Panc1 (cell line): ENCODE data around the gene TBX1. TPM values are rescaled to one million over a fixed set of nuclear protein-coding genes. Genes with fewer than 3 reads are reported as not detected.

Experiments used
- ATAC-seq: fragments of 200-7000 bp; cut with Tn5 transposase; 2 replicates; pipeline ENCODE4 v1.9.1; 2020; ENCODE audit warnings: mild to moderate bottlenecking, moderate library complexity
- BruUV-seq: library from RNA; stranded (reverse); fragments of 400-500 nt; replicated peaks from 2 replicates; lab custom pipeline; 2021; lab: Mats Ljungman, UMichigan
- CTCF ChIA-PET: fragments of 300-600 bp; sonication (Branson Sonifier 250); formaldehyde crosslinking; loops from one replicate; lab custom pipeline; 2022; ENCODE audit warnings: antibody characterized with exemption; lab: Charles Lee
- POLR2A ChIA-PET: fragments of 300-600 bp; sonication (Branson Sonifier 250); formaldehyde crosslinking; loops from one replicate; lab custom pipeline; 2022; ENCODE audit warnings: antibody characterized with exemption; lab: Charles Lee
- DNase-seq: peaks from one replicate; pipeline ENCODE4 v3.0.0-alpha.2; 2010; ENCODE audit warnings: low read depth, low spot score
- H3K27ac ChIP-seq: 2 replicates; pipeline ENCODE4 v1.5.1; 2011; ENCODE audit warnings: mild to moderate bottlenecking, low read length, inconsistent platforms
- H3K27me3 ChIP-seq: fragments of 200-500 bp; sonication (Bioruptor generic); 2 replicates; pipeline ENCODE4 v1.6.0; 2014; ENCODE audit warnings: low read length, inconsistent platforms; ENCODE audit not compliant: control insufficient read depth, insufficient read depth
- H3K36me3 ChIP-seq: fragments of 200-500 bp; sonication (Bioruptor generic); 2 replicates; pipeline ENCODE4 v1.5.1; 2014; ENCODE audit warnings: inconsistent platforms, mild to moderate bottlenecking, low read length, moderate library complexity; ENCODE audit not compliant: control insufficient read depth, insufficient read depth
- H3K4me1 ChIP-seq: 2 replicates; pipeline ENCODE4 v1.5.1; 2011; ENCODE audit warnings: inconsistent platforms, mild to moderate bottlenecking, low read length, moderate library complexity; ENCODE audit not compliant: control insufficient read depth, insufficient read depth
- H3K4me3 ChIP-seq, 2 experiments: 2 replicates each; pipeline ENCODE4 v1.5.1; 2011 to 2012; ENCODE audit warnings: low read depth in 2 of 2, low read length in 2 of 2, mild to moderate bottlenecking in 2 of 2, inconsistent platforms in 1 of 2, moderate library complexity in 1 of 2
- H3K9me3 ChIP-seq: fragments of 200-500 bp; sonication (Bioruptor generic); 2 replicates; pipeline ENCODE4 v1.5.1; 2014; ENCODE audit warnings: low read depth, mild to moderate bottlenecking, inconsistent platforms, low read length, moderate library complexity; ENCODE audit not compliant: control insufficient read depth, insufficient read depth
- POLR2AphosphoS5 ChIP-seq: IDR thresholded peaks from 2 replicates; pipeline ENCODE4 v1.6.1; 2012; ENCODE audit warnings: mild to moderate bottlenecking, low read depth, low read length, moderate library complexity
- REST ChIP-seq, 2 experiments: IDR thresholded peaks; 2 replicates each; pipeline ENCODE4 v1.6.1; 2011 to 2012; ENCODE audit warnings: low read depth in 2 of 2, control low read depth in 1 of 2, low read length in 1 of 2, mild to moderate bottlenecking in 1 of 2, moderate library complexity in 1 of 2; ENCODE audit not compliant: insufficient read depth in 1 of 2
- SIN3A ChIP-seq: IDR thresholded peaks from 2 replicates; pipeline ENCODE4 v1.6.1; 2012; ENCODE audit warnings: low read depth, mild to moderate bottlenecking, low read length, moderate library complexity, borderline replicate concordance; ENCODE audit not compliant: insufficient read depth
- TCF7L2 ChIP-seq: IDR thresholded peaks from 2 replicates; pipeline ENCODE4 v1.6.1; 2011; ENCODE audit warnings: mild to moderate bottlenecking, low read depth, low read length, inconsistent platforms
- in situ Hi-C: cut with HindIII; loops from 2 replicates; pipeline ENCODE4 v1.10.0; 2016; ENCODE audit warnings: low sequenced_read_pairs, low pct_unique_long_range_greater_than_20kb
- intact Hi-C: fragments of 100-400 bp; cut with micrococcal nuclease; formaldehyde crosslinking; loops from one replicate; pipeline ENCODE4 v1.10.0; 2022; ENCODE audit not compliant: unreplicated experiment
- total RNA-seq: library from RNA; stranded (reverse); gene quantifications from one replicate; pipeline ENCODE4 v1.2.1, GENCODE V29; 2021; ENCODE audit not compliant: unreplicated experiment
- TF ChIP-seq, protein P1 (sequence below): fragments of 450-650 bp; IDR thresholded peaks from 2 replicates; pipeline ENCODE4 v1.5.1; 2017; ENCODE audit warnings: mild to moderate bottlenecking

The TBX1 gene
- total RNA-seq, 1 experiment from 2014 or later = 91.7 TPM

DNA sequence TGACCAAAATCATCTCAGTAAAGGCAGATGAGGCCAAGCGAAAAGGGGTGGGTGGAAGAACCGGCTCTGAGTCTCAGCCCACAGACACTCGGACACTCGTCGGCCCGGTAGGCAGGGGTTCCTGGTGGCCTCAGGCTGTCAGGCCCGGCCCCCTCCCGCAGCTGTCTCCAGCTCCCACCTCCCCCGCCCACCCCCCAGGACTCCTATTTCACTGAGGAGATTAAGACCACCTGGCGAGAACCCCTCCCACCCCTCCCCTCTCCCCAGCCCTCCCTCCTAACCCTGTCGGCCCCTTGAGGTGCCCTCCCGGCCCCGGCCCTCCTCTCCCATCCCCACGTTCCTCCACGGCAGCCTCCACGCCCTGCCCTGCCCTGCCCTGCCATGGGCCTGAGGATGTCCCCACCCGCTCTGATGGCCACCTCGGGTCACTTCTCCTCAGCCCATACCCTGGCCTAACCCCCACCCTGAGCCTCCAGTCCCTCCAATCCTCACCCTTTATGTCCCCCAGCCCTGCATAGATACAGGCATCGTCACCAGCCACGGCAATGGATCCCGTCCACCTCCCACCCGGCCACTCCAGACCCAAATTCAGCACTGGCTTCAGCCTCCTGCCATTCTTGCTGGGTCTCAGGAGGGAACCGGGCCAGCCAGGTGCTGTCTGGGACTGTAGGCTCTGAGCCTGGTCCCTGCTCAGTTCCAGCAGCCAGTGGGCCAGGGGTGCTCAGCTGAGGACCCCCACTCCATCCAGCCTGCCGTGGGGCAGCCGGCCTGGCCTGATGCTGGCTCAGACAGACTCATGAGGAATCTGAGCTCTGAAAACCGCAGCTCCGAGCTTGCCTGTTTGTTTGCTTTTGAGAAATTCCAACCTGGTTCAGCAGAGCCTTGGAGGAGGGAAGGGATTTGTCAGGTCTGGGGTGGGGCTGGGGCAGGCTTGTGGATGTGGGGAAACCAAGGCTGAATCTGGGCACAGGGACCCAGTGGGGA, 9.8 kb upstream of the TBX1 start:
- in situ Hi-C loops = no loop called here
- no peak for TF ChIP-seq TCF7L2
- no peak for TF ChIP-seq REST (IDR thresholded peaks at IDR 0.05; ENCODE audit: insufficient read depth in 1 of 2, low read depth in 2 of 2, low read length in 1 of 2)
- ChIA-PET CTCF (interaction anchor here (1.2 kb wide), 1 partner anchor 20 kb away, joined by 4 read pairs; no protein-coding TSS in a partner anchor), POLR2A (interaction anchor here (0.6 kb wide), 1 partner anchor 20 kb away, joined by 3 read pairs; no protein-coding TSS in a partner anchor)
- peak overlapping the region; percentile 63 for H3K27ac ChIP-seq
- BruUV-seq = no TSS peak
- no peaks in the 10 kb centered on the region for H3K9me3 ChIP-seq
- no peak for DNase-seq
- no peaks in the 10 kb centered on the region for H3K36me3 ChIP-seq
- peaks cover 12% of the 10 kb centered on the region for H3K4me1 ChIP-seq
- no peak overlapping the region for H3K4me3 ChIP-seq
- H3K27me3 ChIP-seq = no peaks in the 10 kb centered on the region
- intact Hi-C loops = no loop called here
- ATAC-seq = peak; percentile 70

GRCh38 chr22:19751497-19752245, 8.9 kb upstream of the TBX1 start:
- TF ChIP-seq REST (IDR thresholded peaks at IDR 0.05; ENCODE audit: insufficient read depth in 1 of 2, low read depth in 2 of 2, low read length in 1 of 2) (no peak), TCF7L2 (no peak), POLR2AphosphoS5 (no peak), SIN3A (no peak)
- TF ChIP-seq, protein P1, sequence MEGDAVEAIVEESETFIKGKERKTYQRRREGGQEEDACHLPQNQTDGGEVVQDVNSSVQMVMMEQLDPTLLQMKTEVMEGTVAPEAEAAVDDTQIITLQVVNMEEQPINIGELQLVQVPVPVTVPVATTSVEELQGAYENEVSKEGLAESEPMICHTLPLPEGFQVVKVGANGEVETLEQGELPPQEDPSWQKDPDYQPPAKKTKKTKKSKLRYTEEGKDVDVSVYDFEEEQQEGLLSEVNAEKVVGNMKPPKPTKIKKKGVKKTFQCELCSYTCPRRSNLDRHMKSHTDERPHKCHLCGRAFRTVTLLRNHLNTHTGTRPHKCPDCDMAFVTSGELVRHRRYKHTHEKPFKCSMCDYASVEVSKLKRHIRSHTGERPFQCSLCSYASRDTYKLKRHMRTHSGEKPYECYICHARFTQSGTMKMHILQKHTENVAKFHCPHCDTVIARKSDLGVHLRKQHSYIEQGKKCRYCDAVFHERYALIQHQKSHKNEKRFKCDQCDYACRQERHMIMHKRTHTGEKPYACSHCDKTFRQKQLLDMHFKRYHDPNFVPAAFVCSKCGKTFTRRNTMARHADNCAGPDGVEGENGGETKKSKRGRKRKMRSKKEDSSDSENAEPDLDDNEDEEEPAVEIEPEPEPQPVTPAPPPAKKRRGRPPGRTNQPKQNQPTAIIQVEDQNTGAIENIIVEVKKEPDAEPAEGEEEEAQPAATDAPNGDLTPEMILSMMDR = no peak
- Histone ChIP-seq H3K27me3 (no peaks in the 10 kb centered on the region), H3K4me1 (peaks cover 15% of the 10 kb centered on the region), H3K27ac (no peak overlapping the region; the same call in 1 of the 2 replicates), H3K9me3 (no peaks in the 10 kb centered on the region), H3K4me3 (no peak overlapping the region), H3K36me3 (no peaks in the 10 kb centered on the region)
- no peak for DNase-seq
- ChIA-PET POLR2A (interaction anchor here (0.6 kb wide), 1 partner anchor 21 kb away, joined by 3 read pairs; no protein-coding TSS in a partner anchor), CTCF (interaction anchor here (1.2 kb wide), 1 partner anchor 21 kb away, joined by 4 read pairs; no protein-coding TSS in a partner anchor)
- BruUV-seq = no TSS peak
- ATAC-seq = peak; percentile 13; the same call in 1 of the 2 replicates
- intact Hi-C loops = no loop called here
- in situ Hi-C loops = no loop called here
